Measurements from ENCODE around the gene EXOC3.

The EXOC3 gene

GRCh38 chr5:458547-459353 lies 15.8 kb downstream of the EXOC3 start:
- no peaks in the 10 kb centered on the region for H3K27me3 Mint-ChIP-seq (ENCODE audit: low read depth)
- no peak overlapping the region for H3K4me3 Mint-ChIP-seq
- no peaks in the 10 kb centered on the region for H3K4me1 Mint-ChIP-seq
- peak overlapping the region in 2 of 3 experiments; percentile 53 to 56 for H3K27ac Mint-ChIP-seq
- peaks cover 74% of the 10 kb centered on the region for H3K36me3 Mint-ChIP-seq (ENCODE audit: low read depth)
- no peaks in the 10 kb centered on the region for H3K9me3 Mint-ChIP-seq
- TF ChIP-seq, protein P1, sequence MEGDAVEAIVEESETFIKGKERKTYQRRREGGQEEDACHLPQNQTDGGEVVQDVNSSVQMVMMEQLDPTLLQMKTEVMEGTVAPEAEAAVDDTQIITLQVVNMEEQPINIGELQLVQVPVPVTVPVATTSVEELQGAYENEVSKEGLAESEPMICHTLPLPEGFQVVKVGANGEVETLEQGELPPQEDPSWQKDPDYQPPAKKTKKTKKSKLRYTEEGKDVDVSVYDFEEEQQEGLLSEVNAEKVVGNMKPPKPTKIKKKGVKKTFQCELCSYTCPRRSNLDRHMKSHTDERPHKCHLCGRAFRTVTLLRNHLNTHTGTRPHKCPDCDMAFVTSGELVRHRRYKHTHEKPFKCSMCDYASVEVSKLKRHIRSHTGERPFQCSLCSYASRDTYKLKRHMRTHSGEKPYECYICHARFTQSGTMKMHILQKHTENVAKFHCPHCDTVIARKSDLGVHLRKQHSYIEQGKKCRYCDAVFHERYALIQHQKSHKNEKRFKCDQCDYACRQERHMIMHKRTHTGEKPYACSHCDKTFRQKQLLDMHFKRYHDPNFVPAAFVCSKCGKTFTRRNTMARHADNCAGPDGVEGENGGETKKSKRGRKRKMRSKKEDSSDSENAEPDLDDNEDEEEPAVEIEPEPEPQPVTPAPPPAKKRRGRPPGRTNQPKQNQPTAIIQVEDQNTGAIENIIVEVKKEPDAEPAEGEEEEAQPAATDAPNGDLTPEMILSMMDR (IDR thresholded peaks at IDR 0.05; ENCODE audit: unreplicated experiment in 3 of 3), result no peak

DNA sequence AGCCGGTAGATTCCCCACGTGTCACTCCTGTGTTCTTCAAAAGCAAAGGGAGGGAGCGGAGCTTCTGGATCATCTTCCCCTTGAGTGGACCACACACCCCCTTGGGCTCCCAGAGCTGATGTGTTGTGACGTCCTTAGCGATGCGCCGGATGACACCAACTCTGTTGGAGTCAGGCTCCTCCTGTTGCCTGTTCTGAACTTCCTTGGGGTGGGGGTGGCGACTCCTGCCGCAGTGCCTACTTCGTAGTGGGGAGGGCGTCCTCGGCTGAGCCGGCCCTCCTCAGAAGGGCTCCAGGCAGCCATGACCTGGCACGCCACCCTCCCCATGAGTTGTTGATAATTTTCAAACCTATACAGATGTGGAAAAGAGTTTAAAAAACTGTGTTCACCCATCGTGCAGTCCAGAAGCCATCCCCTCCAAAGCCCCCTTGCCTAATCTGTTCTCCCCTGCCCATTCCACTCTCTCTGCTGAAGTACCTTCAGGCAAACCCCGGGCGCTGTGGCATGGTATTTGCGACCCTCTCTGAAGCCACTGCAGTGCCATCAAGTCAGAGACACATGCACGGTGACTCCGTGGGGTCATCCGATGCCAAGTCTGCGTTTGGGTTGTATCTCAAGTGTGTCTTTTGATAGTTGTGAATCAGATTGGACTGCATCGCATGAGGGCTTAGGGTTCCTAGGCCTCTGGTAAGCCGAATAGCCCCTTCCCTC lies 16.7 kb downstream of the EXOC3 start:
- no peaks in the 10 kb centered on the region for H3K27me3 Mint-ChIP-seq (ENCODE audit: low read depth)
- no peaks in the 10 kb centered on the region for H3K4me1 Mint-ChIP-seq
- H3K27ac Mint-ChIP-seq, result no peak overlapping the region
- TF ChIP-seq, protein P1 (IDR thresholded peaks at IDR 0.05; ENCODE audit: unreplicated experiment in 3 of 3), result no peak
- H3K36me3 Mint-ChIP-seq (ENCODE audit: low read depth), result peaks cover 71% of the 10 kb centered on the region
- no peaks in the 10 kb centered on the region for H3K9me3 Mint-ChIP-seq
- H3K4me3 Mint-ChIP-seq, result no peak overlapping the region

GRCh38 chr5:460273-460625 lies 17.3 kb downstream of the EXOC3 start:
- Mint-ChIP-seq H3K36me3 (ENCODE audit: low read depth) (peaks cover 65% of the 10 kb centered on the region), H3K27ac (no peak overlapping the region), H3K27me3 (ENCODE audit: low read depth) (no peaks in the 10 kb centered on the region), H3K9me3 (no peaks in the 10 kb centered on the region), H3K4me3 (no peak overlapping the region), H3K4me1 (no peaks in the 10 kb centered on the region)
- TF ChIP-seq, protein P1 (IDR thresholded peaks at IDR 0.05; ENCODE audit: unreplicated experiment in 3 of 3), result no peak

DNA sequence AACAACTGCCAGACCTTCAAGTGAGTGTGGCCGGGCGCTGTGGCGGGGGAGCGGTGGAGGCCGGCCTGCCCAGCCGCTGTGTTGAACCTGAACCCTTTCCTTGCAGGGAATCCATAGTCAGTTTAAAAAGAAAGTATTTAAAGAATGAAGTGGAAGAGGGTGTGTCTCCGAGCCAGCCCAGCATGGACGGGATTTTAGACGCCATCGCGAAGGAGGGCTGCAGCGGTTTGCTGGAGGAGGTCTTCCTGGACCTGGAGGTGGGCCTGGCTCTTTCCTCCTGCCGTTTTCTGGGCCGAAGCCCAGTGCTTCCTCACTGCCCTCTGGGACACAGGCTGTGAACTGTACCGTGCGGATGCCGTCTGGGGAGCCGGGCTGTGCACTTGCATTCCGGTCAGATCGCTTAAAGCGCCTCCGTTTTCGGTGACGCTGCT lies 19.1 kb downstream of the EXOC3 start:
- no peaks in the 10 kb centered on the region for H3K4me1 Mint-ChIP-seq
- no peak overlapping the region for H3K4me3 Mint-ChIP-seq
- TF ChIP-seq, protein P1 (IDR thresholded peaks at IDR 0.05; ENCODE audit: unreplicated experiment in 3 of 3), result no peak
- peaks cover 58% of the 10 kb centered on the region for H3K36me3 Mint-ChIP-seq (ENCODE audit: low read depth)
- no peaks in the 10 kb centered on the region for H3K27me3 Mint-ChIP-seq (ENCODE audit: low read depth)
- no peak overlapping the region for H3K27ac Mint-ChIP-seq
- H3K9me3 Mint-ChIP-seq, result no peaks in the 10 kb centered on the region

DNA sequence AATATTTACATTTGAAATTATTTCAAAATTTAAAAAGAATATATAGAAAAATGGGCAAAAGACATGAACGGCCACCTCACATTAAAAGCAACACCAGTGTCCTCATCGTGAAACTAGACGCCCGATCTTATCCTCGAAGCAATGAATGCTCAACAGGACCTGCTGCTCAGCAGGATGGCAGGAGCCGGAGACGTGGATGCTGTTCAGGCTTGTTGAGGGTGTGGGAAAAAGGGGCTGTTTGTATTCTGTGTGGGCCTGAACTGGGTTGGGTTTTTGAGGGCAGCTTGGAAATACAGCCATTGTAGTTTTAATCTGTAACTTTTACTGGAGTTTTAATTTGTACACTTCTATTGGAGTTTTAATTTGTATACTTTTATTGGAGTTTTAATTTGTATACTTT lies 20.3 kb downstream of the EXOC3 start:
- Mint-ChIP-seq H3K27me3 (ENCODE audit: low read depth) (no peaks in the 10 kb centered on the region), H3K36me3 (ENCODE audit: low read depth) (peaks cover 55% of the 10 kb centered on the region), H3K27ac (no peak overlapping the region), H3K4me1 (no peaks in the 10 kb centered on the region), H3K9me3 (no peaks in the 10 kb centered on the region), H3K4me3 (no peak overlapping the region)
- TF ChIP-seq, protein P1 (IDR thresholded peaks at IDR 0.05; ENCODE audit: unreplicated experiment in 3 of 3), result no peak

All from nephron (organoid).